Measurements from ENCODE around the gene PLEKHA8. TPM values are rescaled to one million over a fixed set of nuclear protein-coding genes. Genes with fewer than 3 reads are reported as not detected.

PLEKHA8 gene
- total and polyA plus RNA-seq, 11 donors: 1.5 to 6.8 (median 4.1) TPM

- H3K36me3 ChIP-seq: peaks cover 0 to 65% (median 44%) of the 10 kb centered on the region in 9 donors
These were observed 18.0 kb downstream of the PLEKHA8 start for GRCh38 chr7:30046127-30046770.

DNA sequence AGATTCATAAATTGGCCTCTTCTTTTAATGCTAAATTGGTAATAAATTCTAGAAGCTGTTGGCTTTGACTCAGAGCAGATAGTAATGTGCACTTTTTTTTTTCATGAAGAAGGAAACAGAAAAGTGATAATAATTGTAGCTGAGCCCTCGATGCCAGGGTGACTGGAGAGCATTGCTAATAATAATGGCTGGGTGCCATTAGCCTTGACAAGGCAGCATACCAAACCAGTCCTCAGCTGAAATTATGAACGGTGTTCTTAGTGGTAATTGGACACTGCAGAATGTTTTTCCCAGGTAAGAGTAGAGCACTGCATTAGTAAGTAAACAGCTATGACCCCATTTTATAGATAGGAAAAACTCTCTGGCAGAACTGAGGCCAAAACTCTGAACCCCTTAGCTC, 18.9 kb downstream of the PLEKHA8 start:
- intact Hi-C loops (cut with DNase I): no loop called here
- TF ChIP-seq CTCF (IDR thresholded peaks at IDR 0.05) (no peak), POLR2A (IDR thresholded peaks at IDR 0.05) (no peak)
- Histone ChIP-seq H3K9me3 (no peaks in the 10 kb centered on the region), H3K27ac (no peak overlapping the region), H3K27me3 (no peaks in the 10 kb centered on the region), H3K4me1 (peaks cover 0 to 7% (median 0%) of the 10 kb centered on the region in 12 donors), H3K36me3 (peaks cover 0 to 72% (median 48%) of the 10 kb centered on the region in 9 donors), H3K4me3 (no peak overlapping the region)
- 42 to 62% (median 46%) methylated on average over 2 of the region's 2 CpGs for WGBS, 4 donors
- DNase-seq (no peak), ATAC-seq (peak in 2 of 4 donors; percentile 58 to 63)

More at GRCh38 chr7:30046127-30046770, 18.0 kb downstream of the PLEKHA8 start:
- 80 to 89% (median 86%) methylated on average over 3 of the region's 3 CpGs for WGBS, 4 donors
- ATAC-seq (no peak), DNase-seq (no peak)
- Histone ChIP-seq H3K4me3 (no peak overlapping the region), H3K9me3 (no peaks in the 10 kb centered on the region), H3K27ac (no peak overlapping the region), H3K4me1 (peaks cover 0 to 7% (median 0%) of the 10 kb centered on the region in 12 donors), H3K27me3 (no peaks in the 10 kb centered on the region)
- TF ChIP-seq POLR2A (IDR thresholded peaks at IDR 0.05) (no peak), CTCF (IDR thresholded peaks at IDR 0.05) (no peak)
- intact Hi-C loops (cut with DNase I): no loop called here

- no peaks in the 10 kb centered on the region for H3K27me3 ChIP-seq
- no peak for TF ChIP-seq CTCF (IDR thresholded peaks at IDR 0.05)
- no peak for TF ChIP-seq POLR2A (IDR thresholded peaks at IDR 0.05)
- no peaks in the 10 kb centered on the region for H3K9me3 ChIP-seq
- H3K36me3 ChIP-seq: peaks cover 0 to 86% (median 57%) of the 10 kb centered on the region in 9 donors
- H3K4me1 ChIP-seq: peaks cover 0 to 7% (median 0%) of the 10 kb centered on the region in 12 donors
- no peak overlapping the region for H3K4me3 ChIP-seq
- intact Hi-C loops (cut with DNase I): no loop called here
- no peak for ATAC-seq
- no peak for DNase-seq
- H3K27ac ChIP-seq: no peak overlapping the region
- 93 to 95% (median 94%) methylated on average over 2 of the region's 2 CpGs for WGBS, 4 donors
These were observed 20.4 kb downstream of the PLEKHA8 start for GRCh38 chr7:30048582-30048981.

DNA sequence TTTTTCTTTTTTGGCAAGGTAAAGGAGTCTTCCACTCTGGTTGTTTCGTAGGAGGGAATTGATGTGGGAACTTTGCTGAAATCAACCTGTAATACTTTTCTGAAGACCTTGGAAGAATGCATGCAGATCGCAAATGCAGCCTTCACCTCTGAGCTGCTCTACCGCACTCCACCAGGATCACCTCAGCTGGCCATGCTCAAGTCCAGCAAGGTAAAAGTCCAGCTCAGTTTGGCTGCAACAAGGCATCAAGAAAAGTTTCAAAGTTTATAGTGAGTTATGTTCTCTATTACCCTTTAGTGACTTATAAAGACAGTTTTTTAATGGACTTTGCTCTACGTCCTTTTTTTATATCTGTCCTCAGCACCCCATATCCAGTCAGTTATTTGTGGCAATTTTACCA, 21.0 kb downstream of the PLEKHA8 start:
- H3K36me3 ChIP-seq: peaks cover 0 to 92% (median 63%) of the 10 kb centered on the region in 9 donors
- intact Hi-C loops (cut with DNase I): no loop called here
- DNase-seq: no peak
- no peak overlapping the region for H3K4me3 ChIP-seq
- no peaks in the 10 kb centered on the region for H3K9me3 ChIP-seq
- no peak for ATAC-seq
- H3K4me1 ChIP-seq: peaks cover 0 to 7% (median 0%) of the 10 kb centered on the region in 12 donors
- no peak for TF ChIP-seq CTCF (IDR thresholded peaks at IDR 0.05)
- no peak for TF ChIP-seq POLR2A (IDR thresholded peaks at IDR 0.05)
- 92 to 96% (median 94%) methylated on average over 4 of the region's 4 CpGs for WGBS, 4 donors
- no peaks in the 10 kb centered on the region for H3K27me3 ChIP-seq
- H3K27ac ChIP-seq: no peak overlapping the region
